Mesenchymal stem cell (in vitro differentiated cells and primary cell): ENCODE results near the gene SLC5A5.
A peak's percentile ranks its signal among the peaks of the same experiment; 100 is the strongest.

ENCODE experiments used
- DNase-seq: peaks from one replicate; pipeline ENCODE4 v3.0.0-alpha.2; 2013
- H2AFZ ChIP-seq: one replicate; pipeline ENCODE4 v1.6.1; 2013; ENCODE audit warnings: low read depth, mild to moderate bottlenecking, control low read depth, inconsistent platforms, low read length, moderate library complexity
- H2AK5ac ChIP-seq: 2 replicates; pipeline ENCODE4 v1.6.1; 2013; ENCODE audit warnings: low read length, moderate library complexity, mild to moderate bottlenecking, inconsistent platforms; ENCODE audit not compliant: severe bottlenecking
- H2BK120ac ChIP-seq: one replicate; pipeline ENCODE4 v1.6.1; 2013; ENCODE audit warnings: low read depth, mild to moderate bottlenecking, inconsistent platforms, low read length, moderate library complexity
- H2BK12ac ChIP-seq, 2 experiments: one replicate each; pipeline ENCODE4 v1.6.1; 2013; ENCODE audit warnings: inconsistent platforms in 2 of 2, low read length in 2 of 2, mild to moderate bottlenecking in 2 of 2, moderate library complexity in 2 of 2, control low read depth in 1 of 2
- H2BK15ac ChIP-seq: one replicate; pipeline ENCODE4 v1.6.1; 2013; ENCODE audit warnings: mild to moderate bottlenecking, low read depth, inconsistent platforms; ENCODE audit not compliant: poor library complexity, severe bottlenecking
- H2BK5ac ChIP-seq: 2 replicates; pipeline ENCODE4 v1.6.1; 2013; ENCODE audit warnings: low read depth, mild to moderate bottlenecking, low read length, control low read depth, inconsistent platforms; ENCODE audit not compliant: poor library complexity, severe bottlenecking
- H3K14ac ChIP-seq, 2 experiments: one replicate each; pipeline ENCODE4 v1.6.1; 2013; ENCODE audit warnings: inconsistent platforms in 2 of 2, low read length in 2 of 2, control low read depth in 1 of 2, mild to moderate bottlenecking in 1 of 2, moderate library complexity in 1 of 2
- H3K18ac ChIP-seq, 2 experiments: one replicate each; pipeline ENCODE4 v1.6.1; 2013; ENCODE audit warnings: inconsistent platforms in 2 of 2, low read length in 2 of 2, control low read depth in 1 of 2, low read depth in 1 of 2, mild to moderate bottlenecking in 1 of 2
- H3K23ac ChIP-seq, 2 experiments: one replicate each; pipeline ENCODE4 v1.6.1; 2013; ENCODE audit warnings: inconsistent platforms in 2 of 2, low read length in 2 of 2, mild to moderate bottlenecking in 2 of 2, moderate library complexity in 2 of 2, control low read depth in 1 of 2
- H3K27ac ChIP-seq: 2 replicates; pipeline ENCODE4 v1.5.1; 2013; ENCODE audit warnings: mild to moderate bottlenecking, moderate library complexity, low read length, control low read depth, inconsistent platforms; ENCODE audit not compliant: poor library complexity, severe bottlenecking
- H3K27me3 ChIP-seq, 2 experiments: 2 replicates each; pipeline versions ENCODE4 v1.6.1 to v1.7.0; 2013; ENCODE audit warnings: low read length in 2 of 2, mild to moderate bottlenecking in 2 of 2, moderate library complexity in 2 of 2, control low read depth in 1 of 2, inconsistent platforms in 1 of 2; ENCODE audit not compliant: control insufficient read depth in 1 of 2, insufficient read depth in 1 of 2
- H3K36me3 ChIP-seq, 2 experiments: 2 replicates each; pipeline versions ENCODE4 v1.6.1 to v1.7.0; 2013; ENCODE audit warnings: low read length in 2 of 2, control low read depth in 1 of 2, inconsistent platforms in 1 of 2, low read depth in 1 of 2, mild to moderate bottlenecking in 1 of 2; ENCODE audit not compliant: insufficient read depth in 2 of 2, control insufficient read depth in 1 of 2
- H3K4ac ChIP-seq, 2 experiments: one replicate each; pipeline ENCODE4 v1.6.1; 2013; ENCODE audit warnings: inconsistent platforms in 2 of 2, low read length in 2 of 2, mild to moderate bottlenecking in 2 of 2, moderate library complexity in 2 of 2, control low read depth in 1 of 2, low read depth in 1 of 2
- H3K4me1 ChIP-seq: 2 replicates; pipeline ENCODE4 v1.6.1; 2013; ENCODE audit warnings: low read depth, low read length, control low read depth; ENCODE audit not compliant: control insufficient read depth, insufficient read depth
- H3K4me2 ChIP-seq: 2 replicates; pipeline ENCODE4 v1.6.1; 2013; ENCODE audit warnings: low read length, mild to moderate bottlenecking, inconsistent platforms; ENCODE audit not compliant: poor library complexity, severe bottlenecking
- H3K4me3 ChIP-seq, 2 experiments: 2 replicates each; pipeline versions ENCODE4 v1.5.1 to v1.7.0; 2013; ENCODE audit warnings: low read length in 2 of 2, mild to moderate bottlenecking in 2 of 2, control low read depth in 1 of 2, low read depth in 1 of 2; ENCODE audit not compliant: insufficient read depth in 1 of 2
- H3K79me1 ChIP-seq: replicated peaks from 2 replicates; pipeline ENCODE4 v1.6.1; 2013; ENCODE audit warnings: mild to moderate bottlenecking, control low read depth, low read length, inconsistent platforms; ENCODE audit not compliant: poor library complexity, severe bottlenecking
- H3K9ac ChIP-seq: 2 replicates; pipeline ENCODE4 v1.7.0; 2013; ENCODE audit warnings: mild to moderate bottlenecking, low read length, moderate library complexity
- H3K9me3 ChIP-seq: 2 replicates; pipeline ENCODE4 v1.7.0; 2013; ENCODE audit warnings: mild to moderate bottlenecking, low read length; ENCODE audit not compliant: control insufficient read depth
- H4K8ac ChIP-seq: one replicate; pipeline ENCODE4 v1.6.1; 2013; ENCODE audit warnings: inconsistent platforms, mild to moderate bottlenecking, low read length, moderate library complexity
- H4K91ac ChIP-seq: one replicate; pipeline ENCODE4 v1.6.1; 2013; ENCODE audit warnings: mild to moderate bottlenecking, low read length, inconsistent platforms
- WGBS: methylation state at CpG from one replicate; pipeline ENCODE4 v1.1.7; 2013; ENCODE audit warnings: mixed read lengths; 5-methylcytosine and 5-hydroxymethylcytosine counted together

The SLC5A5 gene

DNA sequence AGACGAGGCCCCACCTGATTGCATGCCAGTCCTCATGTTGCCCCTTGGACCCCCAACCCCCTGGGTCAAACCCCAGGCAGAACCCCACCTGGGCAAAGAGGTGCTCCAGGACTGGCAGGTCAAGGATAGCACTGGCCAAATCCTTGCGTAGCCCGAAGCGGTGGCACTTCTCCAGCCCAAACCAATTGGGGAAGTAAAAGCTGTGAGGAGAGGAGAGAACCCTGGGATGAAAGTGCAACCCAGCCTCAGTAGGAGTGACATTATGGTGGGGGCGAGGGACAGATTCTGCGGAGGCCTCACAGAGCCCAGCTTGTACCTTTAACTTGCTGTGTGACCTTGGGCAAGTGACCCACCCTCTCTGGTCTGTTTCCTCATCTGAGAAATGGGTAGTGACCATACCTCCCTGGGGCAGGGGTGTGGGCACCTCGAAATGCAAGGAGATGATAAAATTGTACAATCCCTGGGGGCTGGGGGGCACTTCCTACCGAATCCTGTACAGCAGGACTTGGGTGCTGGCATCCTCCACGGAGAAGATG lies 28.4 kb upstream of the SLC5A5 start:
- Histone ChIP-seq H2BK15ac (no peak overlapping the region), H3K9ac (no peak overlapping the region), H3K36me3 (no peaks in the 10 kb centered on the region), H3K23ac (no peak overlapping the region), H3K4ac (no peak overlapping the region), H3K79me1 (no peaks in the 10 kb centered on the region), H3K9me3 (no peaks in the 10 kb centered on the region), H2BK120ac (no peak overlapping the region), H3K18ac (no peak overlapping the region), H3K27ac (no peak overlapping the region), H3K14ac (no peak overlapping the region), H4K91ac (no peak overlapping the region), H2BK5ac (no peak overlapping the region), H3K4me3 (no peak overlapping the region), H2BK12ac (no peak overlapping the region), H3K4me2 (no peak overlapping the region), H2AK5ac (no peak overlapping the region), H3K4me1 (peaks cover 22% of the 10 kb centered on the region), H3K27me3 (peaks cover 35 to 51% of the 10 kb centered on the region in 2 experiments), H2AFZ (no peak overlapping the region), H4K8ac (no peak overlapping the region)
- no peak for DNase-seq
- 84% methylated on average over 9 of the region's 9 CpGs for WGBS

GRCh38 chr19:17843908-17844490 lies 27.7 kb upstream of the SLC5A5 start:
- no peak overlapping the region for H2AK5ac ChIP-seq
- H3K9ac ChIP-seq = no peak overlapping the region
- no peak overlapping the region for H3K27ac ChIP-seq
- no peak overlapping the region for H3K4me3 ChIP-seq
- no peak overlapping the region for H2BK12ac ChIP-seq
- no peak overlapping the region for H3K4me2 ChIP-seq
- peaks cover 22% of the 10 kb centered on the region for H3K4me1 ChIP-seq
- H3K23ac ChIP-seq = no peak overlapping the region
- no peak for DNase-seq
- no peak overlapping the region for H3K4ac ChIP-seq
- 89% methylated on average over 14 of the region's 14 CpGs for WGBS
- H4K8ac ChIP-seq = no peak overlapping the region
- H3K79me1 ChIP-seq = no peaks in the 10 kb centered on the region
- H2BK15ac ChIP-seq = no peak overlapping the region
- H2BK120ac ChIP-seq = no peak overlapping the region
- no peak overlapping the region for H3K14ac ChIP-seq
- H2BK5ac ChIP-seq = no peak overlapping the region
- peaks cover 35 to 48% of the 10 kb centered on the region in 2 experiments for H3K27me3 ChIP-seq
- H2AFZ ChIP-seq = no peak overlapping the region
- H3K36me3 ChIP-seq = no peaks in the 10 kb centered on the region
- no peaks in the 10 kb centered on the region for H3K9me3 ChIP-seq
- H3K18ac ChIP-seq = no peak overlapping the region
- no peak overlapping the region for H4K91ac ChIP-seq

DNA sequence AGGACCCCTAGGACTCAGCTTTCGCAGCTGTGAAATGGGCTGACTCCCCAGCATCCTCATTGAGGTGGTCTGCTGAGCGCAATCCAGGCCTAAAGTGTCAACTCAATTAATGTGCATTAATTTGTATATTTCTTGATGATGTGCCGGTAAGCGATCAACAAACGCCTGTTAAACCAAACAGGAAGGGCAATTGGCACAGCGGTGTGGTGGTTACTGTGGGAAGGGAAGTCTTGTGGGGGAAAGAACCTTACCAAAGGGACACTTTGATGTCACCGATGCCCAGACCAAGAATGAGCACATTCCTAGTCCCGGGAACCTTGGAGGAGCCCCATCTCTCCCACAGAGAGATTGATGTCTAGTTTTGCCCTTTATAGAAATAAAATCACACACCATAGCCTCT lies 25.6 kb upstream of the SLC5A5 start:
- H3K9ac ChIP-seq = no peak overlapping the region

DNA sequence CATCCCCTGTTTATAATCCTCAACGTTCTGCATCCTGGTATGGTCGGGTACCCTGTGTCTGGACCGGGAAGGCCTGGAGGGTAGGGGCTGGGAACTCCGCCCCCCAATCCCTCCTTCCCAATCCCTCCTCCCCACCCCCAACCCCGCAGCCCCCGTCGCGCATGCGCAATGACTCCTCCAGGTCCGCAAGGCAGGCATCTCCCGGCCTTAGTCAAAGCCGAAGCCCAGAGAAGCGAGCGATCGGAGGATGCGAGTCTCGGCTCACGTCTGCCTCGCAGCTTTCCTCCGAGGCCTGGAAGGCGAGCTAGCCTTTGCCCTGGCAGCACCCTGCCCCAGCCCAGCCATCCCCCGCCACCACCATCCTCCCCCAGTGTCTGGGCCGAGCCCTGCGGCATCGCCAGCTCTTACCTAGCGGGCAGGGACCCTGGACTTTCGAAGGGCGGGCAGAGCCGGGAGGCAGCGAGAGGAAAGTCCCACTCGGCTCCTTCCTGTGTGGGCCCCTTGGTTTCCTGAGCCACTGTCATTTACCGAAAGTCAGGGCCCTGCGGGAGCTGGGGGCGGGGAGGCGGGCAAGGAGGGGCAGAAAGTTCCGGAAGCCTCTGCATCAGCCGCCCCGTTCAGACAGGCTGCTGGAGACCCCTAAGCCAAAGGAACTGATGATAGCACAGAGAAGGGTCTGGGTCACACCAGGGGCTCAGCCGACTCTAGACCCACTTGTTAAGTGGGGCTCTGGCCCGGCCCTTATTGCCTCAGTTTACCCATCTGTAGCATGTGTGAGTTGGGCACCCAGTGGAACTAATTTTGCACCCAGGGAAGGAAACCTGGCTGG lies 24.0 kb upstream of the SLC5A5 start, which contains the start of gene JAK3:
TSS of gene JAK3 (minus strand) at position 445 of the 829 bp plus-strand sequence. CDS start 3,565 bp downstream, outside the sequence.
- no peak within 1 kb of the TSS for H2AFZ ChIP-seq
- H3K27ac ChIP-seq = no peak within 1 kb of the TSS
- H2BK12ac ChIP-seq = peak within 1 kb of the TSS in 1 of 2 experiments; percentile 6
- H3K4ac ChIP-seq = peak within 1 kb of the TSS; percentile 15 to 54
- no peaks in the 10 kb centered on the region for H3K36me3 ChIP-seq
- H2AK5ac ChIP-seq = no peak within 1 kb of the TSS
- peak within 1 kb of the TSS; percentile 84 for H2BK15ac ChIP-seq
- no peak within 1 kb of the TSS for H2BK5ac ChIP-seq
- H3K23ac ChIP-seq = no peak within 1 kb of the TSS
- H3K14ac ChIP-seq = no peak within 1 kb of the TSS
- no peak within 1 kb of the TSS for H2BK120ac ChIP-seq
- WGBS = 20% methylated on average over 40 of the region's 40 CpGs
- H3K9ac ChIP-seq = peak within 1 kb of the TSS; percentile 78
- peak; percentile 69 for DNase-seq
- H3K18ac ChIP-seq = peak within 1 kb of the TSS; percentile 48 to 71
- H3K9me3 ChIP-seq = no peaks in the 10 kb centered on the region
- peak within 1 kb of the TSS; percentile 64 for H4K91ac ChIP-seq
- peak within 1 kb of the TSS; percentile 51 for H3K4me2 ChIP-seq
- H3K27me3 ChIP-seq = peaks cover 14 to 17% of the 10 kb centered on the region in 2 experiments
- peaks cover 5% of the 10 kb centered on the region for H3K4me1 ChIP-seq
- peak within 1 kb of the TSS in 1 of 2 experiments; percentile 56 for H3K4me3 ChIP-seq
- H4K8ac ChIP-seq = peak within 1 kb of the TSS; percentile 41
- no peaks in the 10 kb centered on the region for H3K79me1 ChIP-seq

More for the DNA sequence above, 25.6 kb upstream of the SLC5A5 start:
- Histone ChIP-seq H3K23ac (no peak overlapping the region), H3K27ac (no peak overlapping the region), H2BK120ac (no peak overlapping the region), H4K8ac (no peak overlapping the region), H3K27me3 (peaks cover 27 to 30% of the 10 kb centered on the region in 2 experiments), H2BK5ac (no peak overlapping the region), H3K4ac (no peak overlapping the region), H2BK12ac (no peak overlapping the region), H3K18ac (no peak overlapping the region), H3K9me3 (no peaks in the 10 kb centered on the region), H3K4me3 (no peak overlapping the region), H3K79me1 (no peaks in the 10 kb centered on the region), H2AK5ac (no peak overlapping the region), H2AFZ (no peak overlapping the region), H2BK15ac (no peak overlapping the region), H3K4me2 (no peak overlapping the region), H3K36me3 (no peaks in the 10 kb centered on the region), H3K14ac (no peak overlapping the region), H3K4me1 (peaks cover 19% of the 10 kb centered on the region), H4K91ac (no peak overlapping the region)
- 94% methylated on average over 8 of the region's 8 CpGs for WGBS
- no peak for DNase-seq
